ENCODE results near the gene COTL1.

The COTL1 gene

GRCh38 chr16:84548971-84549844 lies 68.7 kb downstream of the COTL1 start:
- DNase-seq (ENCODE audit: low read depth): no peak

- no peak for DNase-seq (ENCODE audit: low read depth)
Observed at GRCh38 chr16:84548508-84548907, 69.4 kb downstream of the COTL1 start.

DNA sequence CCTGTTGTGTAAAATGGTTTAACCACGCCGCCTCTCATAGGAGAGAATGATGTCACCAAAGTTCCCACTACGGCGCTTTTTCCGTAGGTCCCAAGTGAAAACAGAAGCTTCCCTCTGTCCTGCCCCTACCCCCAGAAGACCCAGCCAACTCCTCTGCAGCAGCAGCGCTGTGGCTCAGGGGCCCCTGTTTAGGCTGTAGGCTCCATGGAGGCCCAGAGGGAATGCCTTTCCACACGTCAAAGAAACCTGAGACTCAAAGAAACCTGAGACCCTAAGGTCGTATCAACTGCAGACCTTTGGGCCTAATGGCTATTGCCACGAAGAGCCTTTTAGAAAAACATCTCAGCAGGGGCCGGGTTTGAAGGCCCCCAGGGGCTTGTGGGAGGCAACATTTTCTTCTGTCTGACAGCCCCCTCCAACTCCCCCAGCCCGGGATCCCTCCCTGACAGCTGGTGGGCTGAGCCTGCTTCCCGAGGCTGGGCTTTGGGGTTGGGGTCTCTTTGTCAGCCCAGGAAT lies 70.3 kb downstream of the COTL1 start:
- no peak for DNase-seq (ENCODE audit: low read depth)

- no peak for DNase-seq (ENCODE audit: low read depth)
Observed at GRCh38 chr16:84546669-84547545, 71.0 kb downstream of the COTL1 start.

GRCh38 chr16:84545114-84545737 lies 72.7 kb downstream of the COTL1 start:
- DNase-seq (ENCODE audit: low read depth): no peak

- no peak for DNase-seq (ENCODE audit: low read depth)
Observed at GRCh38 chr16:84544031-84544773, 73.7 kb downstream of the COTL1 start.

- DNase-seq (ENCODE audit: low read depth): no peak
Observed at GRCh38 chr16:84543253-84543652, 74.6 kb downstream of the COTL1 start.

DNA sequence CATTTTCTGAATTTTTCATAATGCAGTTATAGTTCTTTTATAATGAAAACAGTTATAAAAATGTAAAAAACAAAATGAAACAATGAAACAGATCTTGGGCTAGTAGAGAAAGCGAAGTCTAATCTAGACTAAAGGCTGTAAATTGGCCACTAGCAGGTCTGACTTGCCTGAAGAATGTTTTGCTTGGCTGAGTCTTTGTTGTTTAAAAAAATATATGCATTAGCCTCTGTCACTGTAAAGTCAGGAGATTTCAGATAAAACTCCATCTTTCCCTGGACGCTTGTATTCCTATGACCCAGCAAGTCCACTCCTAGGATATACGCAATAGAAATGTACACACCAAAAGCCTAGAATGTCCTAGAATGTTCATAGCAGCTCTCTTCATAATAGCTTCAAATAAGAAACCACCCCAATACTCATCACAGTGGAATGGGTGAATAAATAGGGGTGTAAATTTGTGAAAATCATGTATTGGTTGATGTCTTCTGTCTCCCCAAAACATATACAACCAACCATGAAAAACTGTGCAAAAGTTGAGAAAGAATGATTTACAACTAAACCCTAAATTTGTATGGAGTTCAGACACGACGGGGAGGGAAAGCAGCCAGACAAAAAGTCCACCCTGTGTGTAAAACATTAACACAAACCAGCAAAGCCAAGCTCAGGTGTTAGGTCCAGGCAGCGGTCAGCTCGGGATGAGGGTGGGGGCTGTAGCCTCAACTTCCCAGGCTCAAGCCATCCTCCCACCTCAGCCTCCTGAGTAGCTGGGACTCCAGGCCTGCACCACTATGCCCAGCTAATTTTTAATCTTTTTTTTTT lies 75.7 kb downstream of the COTL1 start:
- no peak for DNase-seq (ENCODE audit: low read depth)

DNA sequence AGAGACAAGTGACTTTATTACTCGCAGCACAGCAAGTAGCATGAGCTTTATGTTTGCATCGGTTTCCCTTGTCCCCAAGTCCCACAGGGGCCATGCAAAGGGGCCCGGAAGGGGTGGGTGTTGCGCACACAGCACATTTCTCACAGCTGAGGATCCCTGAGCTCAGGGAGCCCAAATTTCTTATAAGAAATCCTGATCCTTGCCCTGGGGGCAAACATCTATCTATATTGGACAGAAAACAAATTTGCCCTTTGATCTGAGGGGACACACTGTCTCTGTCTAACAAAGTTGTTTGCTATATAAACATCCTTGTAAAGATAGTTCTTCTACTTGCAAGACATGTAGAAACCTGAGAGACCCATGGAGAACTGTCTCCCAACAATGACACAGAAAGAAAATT lies 77.7 kb downstream of the COTL1 start:
- no peak for DNase-seq (ENCODE audit: low read depth)

GRCh38 chr16:84538222-84538840 lies 79.5 kb downstream of the COTL1 start:
- DNase-seq (ENCODE audit: low read depth): no peak

DNA sequence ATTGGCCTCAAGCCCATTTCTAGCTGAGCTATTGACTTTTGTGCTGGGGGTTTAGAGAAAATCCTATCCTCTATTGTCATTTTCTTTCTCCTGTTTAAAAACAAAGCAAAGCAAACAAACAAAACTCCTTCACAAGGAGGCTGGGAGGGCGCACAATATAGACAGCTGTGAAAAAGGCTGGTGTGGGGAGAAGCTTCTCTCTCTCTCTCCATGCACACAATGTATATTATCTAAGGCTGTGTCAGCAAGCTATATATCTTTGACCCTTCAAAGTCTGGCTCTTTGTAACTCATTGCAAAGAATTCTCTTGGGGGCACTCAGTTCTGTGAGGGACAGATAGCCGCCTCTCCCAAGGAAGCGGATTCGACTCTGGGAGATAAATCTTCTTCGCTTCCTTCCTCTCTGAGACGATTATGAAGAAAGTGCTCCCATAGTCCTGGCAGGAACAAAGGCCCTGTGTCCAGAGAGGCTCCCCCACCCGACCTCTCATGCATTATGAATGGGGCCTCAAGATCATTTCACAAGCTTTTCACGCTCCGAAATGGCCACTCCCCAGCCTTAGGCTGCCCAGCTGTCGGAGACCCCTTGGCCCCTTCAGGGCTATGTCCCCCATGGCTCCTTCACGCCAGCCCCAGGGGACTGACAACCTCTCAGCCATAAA lies 80.3 kb downstream of the COTL1 start:
- DNase-seq (ENCODE audit: low read depth): no peak

GRCh38 chr16:84535851-84536250 lies 82.0 kb downstream of the COTL1 start:
- no peak for DNase-seq (ENCODE audit: low read depth)

- no peak for DNase-seq (ENCODE audit: low read depth)
Observed at GRCh38 chr16:84535408-84535807, 82.5 kb downstream of the COTL1 start.

GRCh38 chr16:84534815-84535214 lies 83.1 kb downstream of the COTL1 start:
- no peak for DNase-seq (ENCODE audit: low read depth)

DNA sequence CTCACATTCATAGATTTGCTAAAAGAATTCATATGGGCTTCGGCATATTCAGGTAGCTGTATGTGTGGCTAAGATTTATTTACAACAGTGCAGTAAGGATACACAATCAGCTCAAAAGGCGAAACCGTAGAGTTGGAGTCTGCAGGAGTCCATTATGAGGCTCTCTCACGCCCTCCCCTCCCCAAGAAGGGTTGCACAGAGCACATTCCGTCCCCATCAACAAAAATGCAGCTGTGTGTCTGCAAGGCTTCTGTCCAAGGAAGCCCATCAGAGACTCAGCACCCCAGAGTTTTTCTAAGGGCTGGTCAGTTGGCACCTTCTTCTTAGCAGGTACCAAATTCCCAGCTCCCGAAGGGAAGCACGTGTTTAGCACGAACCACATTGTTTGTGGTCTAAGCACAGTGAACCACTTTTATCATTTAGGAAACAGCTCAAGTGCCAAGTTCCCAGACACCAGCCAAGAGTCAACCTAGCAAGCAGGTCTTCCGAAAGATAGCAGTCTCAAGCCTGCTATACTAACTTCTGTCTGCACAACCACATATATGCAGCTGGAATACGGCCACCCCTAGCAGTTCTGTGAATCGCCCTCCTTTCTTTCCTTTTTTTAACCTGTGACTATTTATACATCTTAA lies 84.9 kb downstream of the COTL1 start:
- DNase-seq (ENCODE audit: low read depth): no peak

DNA sequence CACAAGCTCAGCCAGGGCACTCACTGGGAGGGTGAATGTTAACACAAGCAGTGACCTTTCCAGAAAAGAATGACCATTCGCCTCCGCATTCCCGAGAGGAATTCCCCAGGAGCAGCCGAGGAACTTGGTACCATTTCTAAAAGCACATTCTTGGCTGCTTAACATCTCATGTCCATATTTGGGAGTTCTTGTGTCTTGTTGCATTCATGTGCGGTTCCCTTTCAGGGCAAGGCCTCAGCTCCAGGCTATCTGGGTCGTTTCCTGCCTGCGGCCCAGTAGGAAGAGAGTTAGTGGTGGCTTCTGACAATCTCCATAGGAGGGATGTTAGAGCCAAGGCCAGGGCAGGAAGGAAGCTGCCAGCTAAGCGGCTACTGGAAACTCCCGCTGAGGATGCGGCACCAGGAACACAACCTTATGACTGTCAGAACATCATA lies 85.6 kb downstream of the COTL1 start:
- no peak for DNase-seq (ENCODE audit: low read depth)

GRCh38 chr16:84531671-84532111 lies 86.2 kb downstream of the COTL1 start:
- DNase-seq (ENCODE audit: low read depth): no peak

DNA sequence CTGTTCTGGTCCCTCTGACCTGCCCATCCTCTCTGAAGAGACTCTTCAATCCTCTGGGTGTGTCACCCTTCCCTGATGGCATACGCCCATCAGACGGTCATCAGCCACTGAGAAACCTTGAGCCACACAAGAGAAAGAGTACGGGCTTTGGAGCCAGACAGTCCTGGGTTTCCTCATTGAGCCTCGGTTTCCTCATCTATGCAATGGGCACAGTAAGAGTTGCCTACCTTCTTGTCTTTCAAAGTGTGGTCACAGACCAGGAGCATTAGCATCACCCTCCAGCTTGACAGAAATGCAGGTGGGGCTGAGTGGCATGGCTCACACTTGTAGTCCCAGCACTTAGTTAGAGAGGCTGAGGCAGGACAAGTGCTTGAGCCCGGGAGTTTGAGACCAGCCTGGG lies 87.3 kb downstream of the COTL1 start:
- DNase-seq (ENCODE audit: low read depth): no peak

GRCh38 chr16:84529607-84530006 lies 88.3 kb downstream of the COTL1 start:
- no peak for DNase-seq (ENCODE audit: low read depth)

Data from stimulated activated CD8-positive, alpha-beta memory T cell treated with anti-CD3 and anti-CD28 coated beads, Interleukin-7, amount 100 ng/mL, for 24 hours (primary cell).